Posterior vena cava (tissue), 2 donors: ENCODE measurements around the gene SLC25A13. TPM values are rescaled to one million over a fixed set of nuclear protein-coding genes. Genes with fewer than 3 reads are reported as not detected.
"Not testable (repeated sequence)": the region's sequence is repeated elsewhere in the genome, so short reads cannot be mapped to it uniquely, and the experiment has no call there.

Source experiments
- DNase-seq: peaks from one replicate; pipeline ENCODE4 v3.0.0-alpha.2; 2020; ENCODE audit warnings: low spot score
- intact Hi-C, 2 donors: fragments of 100-400 bp; cut with DNase I; formaldehyde crosslinking; loops; one replicate each; pipeline versions ENCODE4 v1.14.1 to v1.14.2; 2022 to 2023
- total RNA-seq, 2 donors: library from RNA; stranded (reverse); fragmentation: NEBNext Ultra II Directional; extraction: Animal tissue kit (Norgen Biotek cat#: 25700); gene quantifications; one replicate each; pipeline ENCODE4 v1.2.1, GENCODE V29; 2021
- donor health status: DM: yes; HTN: yes; CAD: no.
- donor health status: DM: yes; HTN: yes; CAD: no.

The SLC25A13 gene
- total RNA-seq, 2 donors from 2014 or later, result 26.4 to 27.3 TPM

- DNase-seq, result no peak
- intact Hi-C loops, result no loop called here
Measured at GRCh38 chr7:96328016-96328415, 6.1 kb upstream of the SLC25A13 start.

GRCh38 chr7:96327429-96327828 lies 5.5 kb upstream of the SLC25A13 start:
- intact Hi-C loops, result no loop called here
- DNase-seq, result no peak

- intact Hi-C loops, DNase-seq: not testable (repeated sequence)
Measured at GRCh38 chr7:96326752-96327151, 4.9 kb upstream of the SLC25A13 start.

GRCh38 chr7:96322847-96323461 lies 1.1 kb upstream of the SLC25A13 start:
- intact Hi-C loops, result no loop called here
- no peak for DNase-seq

GRCh38 chr7:96322373-96322695 lies 436 bp upstream of the SLC25A13 start:
- no peak for DNase-seq
- intact Hi-C loops, result no loop called here

- peak; percentile 94 for DNase-seq
- intact Hi-C loops, result no loop called here
Measured at GRCh38 chr7:96321031-96321657, 754 bp downstream of the SLC25A13 start.

- intact Hi-C loops, result no loop called here
- DNase-seq, result no peak
Measured at GRCh38 chr7:96320442-96320841, 1.5 kb downstream of the SLC25A13 start.

GRCh38 chr7:96319439-96319838 lies 2.5 kb downstream of the SLC25A13 start:
- intact Hi-C loops, result no loop called here
- no peak for DNase-seq

- DNase-seq, result no peak
Measured at GRCh38 chr7:96316949-96317348, 4.9 kb downstream of the SLC25A13 start.

GRCh38 chr7:96315125-96315512 lies 6.8 kb downstream of the SLC25A13 start:
- intact Hi-C loops, result no loop called here

More at GRCh38 chr7:96316949-96317348, 4.9 kb downstream of the SLC25A13 start:
- intact Hi-C loops, result no loop called here

GRCh38 chr7:96314402-96315124 lies 7.3 kb downstream of the SLC25A13 start:
- DNase-seq, result no peak
- intact Hi-C loops, result no loop called here

More at GRCh38 chr7:96315125-96315512, 6.8 kb downstream of the SLC25A13 start:
- DNase-seq, result no peak

GRCh38 chr7:96313940-96314339 lies 8.0 kb downstream of the SLC25A13 start:
- intact Hi-C loops, result no loop called here
- no peak for DNase-seq

GRCh38 chr7:96312502-96312901 lies 9.4 kb downstream of the SLC25A13 start:
- intact Hi-C loops, result no loop called here
- no peak for DNase-seq

GRCh38 chr7:96311967-96312366 lies 9.9 kb downstream of the SLC25A13 start:
- intact Hi-C loops, result no loop called here
- no peak for DNase-seq

GRCh38 chr7:96310110-96310509 lies 11.8 kb downstream of the SLC25A13 start:
- intact Hi-C loops, result no loop called here
- no peak for DNase-seq

GRCh38 chr7:96308950-96309263 lies 13.0 kb downstream of the SLC25A13 start:
- intact Hi-C loops, result no loop called here
- DNase-seq, result no peak

GRCh38 chr7:96308253-96308949 lies 13.5 kb downstream of the SLC25A13 start:
- intact Hi-C loops, result no loop called here
- no peak for DNase-seq

- intact Hi-C loops, result no loop called here
- DNase-seq, result no peak
Measured at GRCh38 chr7:96306385-96307125, 15.3 kb downstream of the SLC25A13 start.

- intact Hi-C loops, result no loop called here
- DNase-seq, result no peak
Measured at GRCh38 chr7:96305915-96306314, 16.0 kb downstream of the SLC25A13 start.

GRCh38 chr7:96304573-96304972 lies 17.3 kb downstream of the SLC25A13 start:
- intact Hi-C loops, result no loop called here

More at GRCh38 chr7:96304573-96304972, 17.3 kb downstream of the SLC25A13 start:
- no peak for DNase-seq
